K562 (cell line): ENCODE data around the gene SLC12A3. TPM values are rescaled to one million over a fixed set of nuclear protein-coding genes. Genes with fewer than 3 reads are reported as not detected.

Source experiments
- CBFA2T3 ChIP-seq: fragments of 450-650 bp; IDR thresholded peaks from 2 replicates; pipeline ENCODE4 v1.6.1; 2017
- GABPA ChIP-seq: fragments of 200-800 bp; sonication (Bioruptor generic); conservative IDR thresholded peaks from 2 replicates; pipeline ENCODE4 v1.6.1; 2016; ENCODE audit warnings: low read depth, missing genetic modification characterization, missing compliant biosample characterization
- HDAC2 ChIP-seq: fragments of 450-650 bp; IDR thresholded peaks from 2 replicates; pipeline ENCODE4 v1.6.1; 2016; ENCODE audit warnings: mild to moderate bottlenecking
- HNRNPLL ChIP-seq: fragments of 200-400 bp; formaldehyde crosslinking; IDR thresholded peaks from 2 replicates; pipeline ENCODE4 v1.6.1; 2017; ENCODE audit warnings: low read length, low read depth, mild to moderate bottlenecking; ENCODE audit not compliant: poor library complexity, severe bottlenecking
- KLF13 ChIP-seq: fragments of 450-650 bp; IDR thresholded peaks from 2 replicates; pipeline ENCODE4 v1.6.1; 2016; ENCODE audit warnings: missing genetic modification characterization, low read depth, mild to moderate bottlenecking, missing compliant biosample characterization, moderate library complexity, borderline replicate concordance
- NR2F6 ChIP-seq: fragments of 450-650 bp; formaldehyde crosslinking; IDR thresholded peaks from 2 replicates; pipeline ENCODE4 v1.4.0; 2020; ENCODE audit warnings: mild to moderate bottlenecking
- PHF20 ChIP-seq: fragments of 450-650 bp; IDR thresholded peaks from 2 replicates; pipeline ENCODE4 v1.6.1; 2018; ENCODE audit not compliant: partially characterized antibody
- PRPF4 ChIP-seq: fragments of 200-400 bp; formaldehyde crosslinking; IDR thresholded peaks from one replicate; pipeline ENCODE4 v1.6.1; 2017; ENCODE audit warnings: low read length, low read depth, mild to moderate bottlenecking; ENCODE audit not compliant: insufficient read depth, poor library complexity, severe bottlenecking
- RCOR1 ChIP-seq, 2 experiments: IDR thresholded peaks; 2 replicates each; pipeline ENCODE4 v1.6.1; 2012; ENCODE audit warnings: low read depth in 2 of 2, low read length in 2 of 2, borderline replicate concordance in 1 of 2, improper control_type of control experiment in 1 of 2
- SIN3A ChIP-seq, 2 experiments: fragments of 150-350 bp in 1 of 2; IDR thresholded peaks; 2 replicates each; pipeline ENCODE4 v1.6.1; 2011 to 2016; ENCODE audit warnings: borderline replicate concordance in 2 of 2, low read depth in 2 of 2, low read length in 2 of 2, mild to moderate bottlenecking in 2 of 2, moderate library complexity in 2 of 2; ENCODE audit not compliant: control insufficient read depth in 1 of 2
- SP2 ChIP-seq: IDR thresholded peaks from 2 replicates; pipeline ENCODE4 v1.6.1; 2011; ENCODE audit warnings: mild to moderate bottlenecking, low read depth, low read length, moderate library complexity; ENCODE audit not compliant: poor library complexity, severe bottlenecking; ENCODE audit errors: extremely low read depth
- SREBF1 ChIP-seq: fragments of 150-350 bp; IDR thresholded peaks from 2 replicates; pipeline ENCODE4 v1.6.1; 2014; ENCODE audit warnings: antibody characterized with exemption, low read depth, low read length, borderline replicate concordance
- SREBF2 ChIP-seq: sonication (generic); formaldehyde crosslinking; IDR thresholded peaks from 2 replicates; pipeline ENCODE4 v1.4.0; 2020; ENCODE audit warnings: mild to moderate bottlenecking, missing genetic modification reagents
- TCF3 ChIP-seq: sonication (generic); formaldehyde crosslinking; IDR thresholded peaks from 2 replicates; pipeline ENCODE4 v1.4.0; 2020; ENCODE audit warnings: mild to moderate bottlenecking, missing genetic modification reagents
- TCF7 ChIP-seq: sonication (generic); IDR thresholded peaks from 2 replicates; pipeline ENCODE4 v1.6.1; 2016; ENCODE audit warnings: antibody characterized with exemption, borderline replicate concordance
- ZNF197 ChIP-seq: fragments of 200-800 bp; sonication (Bioruptor generic); IDR thresholded peaks from 2 replicates; pipeline ENCODE4 v1.6.1; 2016; ENCODE audit warnings: low read depth, missing genetic modification characterization, missing compliant biosample characterization
- ZNF707 ChIP-seq: fragments of 250-450 bp; sonication (Bioruptor Pico); conservative IDR thresholded peaks from 2 replicates; pipeline ENCODE4 v1.8.0; 2022; ENCODE audit warnings: inconsistent platforms, mild to moderate bottlenecking, moderate library complexity
- polyA plus RNA-seq, 8 experiments: library from polyadenylated mRNA; depleted of rRNA in 4 of 8; stranded (reverse) in 5 of 8; unstranded in 3 of 8; fragments of >200 nt; fragmentation: Nextera tagmentation in 2 of 8; fragmentation: Illumina TruSeq in 1 of 8; extraction: Ambion mirVana in 2 of 8; extraction: Trizol in 1 of 8; gene quantifications; 2 replicates each; pipeline versions ENCODE4 v1.2.1 to v1.2.3, GENCODE V29; 2011 to 2014; ENCODE audit warnings: inconsistent platforms in 1 of 8, missing spikeins in 1 of 8
- total RNA-seq, 7 experiments: library from RNA; depleted of rRNA in 6 of 7; stranded (reverse); fragments of >200 nt in 6 of 7; fragmentation: Illumina TruSeq in 2 of 7; extraction: Trizol in 2 of 7; gene quantifications; 2 replicates each; pipeline versions ENCODE4 v1.2.1 to v1.2.3, GENCODE V29; 2011 to 2021; ENCODE audit warnings: low replicate concordance in 1 of 7
- TF ChIP-seq, protein P1 (sequence below): sonication (generic); formaldehyde crosslinking; IDR thresholded peaks from 2 replicates; pipeline ENCODE4 v1.8.1; 2023; ENCODE audit warnings: mild to moderate bottlenecking, missing genetic modification reagents, moderate library complexity
- TF ChIP-seq, protein P2 (sequence below): fragments of 150-350 bp; conservative IDR thresholded peaks from 2 replicates; pipeline ENCODE4 v1.6.1; 2014; ENCODE audit warnings: low read length
- TF ChIP-seq, protein P3 (sequence below): IDR thresholded peaks from 2 replicates; pipeline ENCODE4 v1.6.1; 2011; ENCODE audit not compliant: insufficient read length; ENCODE audit errors: extremely low read depth
- TF ChIP-seq, protein P4 (sequence below): fragments of 250-450 bp; sonication (Bioruptor Pico); IDR thresholded peaks from 2 replicates; pipeline ENCODE4 v1.5.1; 2021; ENCODE audit warnings: mild to moderate bottlenecking

The SLC12A3 gene
- total and polyA plus RNA-seq, 9 of the 15 experiments (the other 6 are each of a cell fraction or from before 2014, with no cell fraction given) = not detected

DNA sequence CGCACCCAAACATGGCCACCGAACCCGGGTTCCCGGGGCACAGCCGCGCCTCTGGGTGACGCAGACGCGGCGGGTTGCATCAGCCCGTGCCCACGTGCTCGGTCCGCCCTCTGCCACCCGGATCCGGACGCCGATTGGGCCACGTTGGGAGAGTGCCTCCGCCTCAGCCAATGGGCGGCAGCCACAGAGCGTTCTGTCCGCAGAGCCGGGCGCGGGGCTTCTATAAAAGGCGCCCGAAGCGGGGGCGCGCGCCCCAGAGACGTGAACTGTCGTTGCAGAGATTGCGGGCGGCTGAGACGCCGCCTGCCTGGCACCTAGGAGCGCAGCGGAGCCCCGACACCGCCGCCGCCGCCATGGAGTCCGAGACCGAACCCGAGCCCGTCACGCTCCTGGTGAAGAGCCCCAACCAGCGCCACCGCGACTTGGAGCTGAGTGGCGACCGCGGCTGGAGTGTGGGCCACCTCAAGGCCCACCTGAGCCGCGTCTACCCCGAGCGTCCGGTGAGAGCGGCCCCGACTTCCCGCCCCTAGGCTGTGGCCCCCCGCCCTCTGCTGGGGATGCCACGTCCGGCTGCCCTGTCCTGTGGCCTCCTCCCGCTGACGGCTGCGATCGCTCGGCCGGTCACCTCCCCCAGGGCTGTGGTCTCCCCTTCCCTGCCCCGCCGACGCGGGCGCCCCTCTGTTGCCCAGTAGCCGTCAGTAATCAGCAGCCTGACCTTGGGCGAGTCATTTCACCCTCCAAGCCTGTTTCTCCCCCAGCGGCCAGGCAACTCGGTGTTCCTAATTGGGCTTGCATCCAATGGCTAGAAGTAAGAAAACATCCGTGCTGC, 67.1 kb downstream of the SLC12A3 start, which contains the start of gene HERPUD1 (continued):
- TF ChIP-seq SREBF2 (no peak), KLF13 (tag) (no peak), HNRNPLL (peak; percentile 86), RCOR1 (IDR thresholded peaks at IDR 0.05; ENCODE audit: borderline replicate concordance in 1 of 2, low read depth in 2 of 2, low read length in 2 of 2) (peak; percentile 56 to 88; a peak in 3 of 4 replicates), HDAC2 (no peak), CBFA2T3 (no peak), ZNF707 (CRISPR knock-in tag) (no peak), NR2F6 (CRISPR knock-in tag) (no peak), SREBF1 (no peak), PHF20 (peak; percentile 75), TCF3 (CRISPR knock-in tag) (0 out of 2 replicates have a peak, but pooled peaks have one; percentile 1), ZNF197 (CRISPR knock-in tag) (0 out of 2 replicates have a peak, but pooled peaks have one; percentile 53), TCF7 (no peak), SP2 (peak; percentile 51), SIN3A (IDR thresholded peaks at IDR 0.05; ENCODE audit: borderline replicate concordance in 2 of 2, control insufficient read depth in 1 of 2, low read depth in 2 of 2, low read length in 2 of 2) (peak; percentile 12 to 70; a peak in 2 of 4 replicates), GABPA (peak; percentile 48), PRPF4 (peak; percentile 99)
- TF ChIP-seq, protein P1, sequence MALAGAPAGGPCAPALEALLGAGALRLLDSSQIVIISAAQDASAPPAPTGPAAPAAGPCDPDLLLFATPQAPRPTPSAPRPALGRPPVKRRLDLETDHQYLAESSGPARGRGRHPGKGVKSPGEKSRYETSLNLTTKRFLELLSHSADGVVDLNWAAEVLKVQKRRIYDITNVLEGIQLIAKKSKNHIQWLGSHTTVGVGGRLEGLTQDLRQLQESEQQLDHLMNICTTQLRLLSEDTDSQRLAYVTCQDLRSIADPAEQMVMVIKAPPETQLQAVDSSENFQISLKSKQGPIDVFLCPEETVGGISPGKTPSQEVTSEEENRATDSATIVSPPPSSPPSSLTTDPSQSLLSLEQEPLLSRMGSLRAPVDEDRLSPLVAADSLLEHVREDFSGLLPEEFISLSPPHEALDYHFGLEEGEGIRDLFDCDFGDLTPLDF (CRISPR knock-in tag) = peak; percentile 85
- TF ChIP-seq, protein P2, sequence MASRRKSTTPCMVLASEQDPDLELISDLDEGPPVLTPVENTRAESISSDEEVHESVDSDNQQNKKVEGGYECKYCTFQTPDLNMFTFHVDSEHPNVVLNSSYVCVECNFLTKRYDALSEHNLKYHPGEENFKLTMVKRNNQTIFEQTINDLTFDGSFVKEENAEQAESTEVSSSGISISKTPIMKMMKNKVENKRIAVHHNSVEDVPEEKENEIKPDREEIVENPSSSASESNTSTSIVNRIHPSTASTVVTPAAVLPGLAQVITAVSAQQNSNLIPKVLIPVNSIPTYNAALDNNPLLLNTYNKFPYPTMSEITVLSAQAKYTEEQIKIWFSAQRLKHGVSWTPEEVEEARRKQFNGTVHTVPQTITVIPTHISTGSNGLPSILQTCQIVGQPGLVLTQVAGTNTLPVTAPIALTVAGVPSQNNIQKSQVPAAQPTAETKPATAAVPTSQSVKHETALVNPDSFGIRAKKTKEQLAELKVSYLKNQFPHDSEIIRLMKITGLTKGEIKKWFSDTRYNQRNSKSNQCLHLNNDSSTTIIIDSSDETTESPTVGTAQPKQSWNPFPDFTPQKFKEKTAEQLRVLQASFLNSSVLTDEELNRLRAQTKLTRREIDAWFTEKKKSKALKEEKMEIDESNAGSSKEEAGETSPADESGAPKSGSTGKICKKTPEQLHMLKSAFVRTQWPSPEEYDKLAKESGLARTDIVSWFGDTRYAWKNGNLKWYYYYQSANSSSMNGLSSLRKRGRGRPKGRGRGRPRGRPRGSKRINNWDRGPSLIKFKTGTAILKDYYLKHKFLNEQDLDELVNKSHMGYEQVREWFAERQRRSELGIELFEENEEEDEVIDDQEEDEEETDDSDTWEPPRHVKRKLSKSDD = 0 out of 2 replicates have a peak, but pooled peaks have one; percentile 30
- TF ChIP-seq, protein P3, sequence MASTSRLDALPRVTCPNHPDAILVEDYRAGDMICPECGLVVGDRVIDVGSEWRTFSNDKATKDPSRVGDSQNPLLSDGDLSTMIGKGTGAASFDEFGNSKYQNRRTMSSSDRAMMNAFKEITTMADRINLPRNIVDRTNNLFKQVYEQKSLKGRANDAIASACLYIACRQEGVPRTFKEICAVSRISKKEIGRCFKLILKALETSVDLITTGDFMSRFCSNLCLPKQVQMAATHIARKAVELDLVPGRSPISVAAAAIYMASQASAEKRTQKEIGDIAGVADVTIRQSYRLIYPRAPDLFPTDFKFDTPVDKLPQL = peak; percentile 94
- TF ChIP-seq, protein P4, sequence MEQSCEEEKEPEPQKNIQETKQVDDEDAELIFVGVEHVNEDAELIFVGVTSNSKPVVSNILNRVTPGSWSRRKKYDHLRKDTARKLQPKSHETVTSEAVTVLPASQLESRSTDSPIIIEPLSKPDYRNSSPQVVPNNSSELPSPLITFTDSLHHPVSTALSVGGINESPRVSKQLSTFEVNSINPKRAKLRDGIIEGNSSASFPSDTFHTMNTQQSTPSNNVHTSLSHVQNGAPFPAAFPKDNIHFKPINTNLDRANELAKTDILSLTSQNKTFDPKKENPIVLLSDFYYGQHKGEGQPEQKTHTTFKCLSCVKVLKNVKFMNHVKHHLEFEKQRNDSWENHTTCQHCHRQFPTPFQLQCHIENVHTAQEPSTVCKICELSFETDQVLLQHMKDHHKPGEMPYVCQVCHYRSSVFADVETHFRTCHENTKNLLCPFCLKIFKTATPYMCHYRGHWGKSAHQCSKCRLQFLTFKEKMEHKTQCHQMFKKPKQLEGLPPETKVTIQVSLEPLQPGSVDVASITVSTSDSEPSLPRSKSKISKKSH = no peak
